ENCODE data around the gene SLC12A6. TPM values are rescaled to one million over a fixed set of nuclear protein-coding genes. Genes with fewer than 3 reads are reported as not detected.

SLC12A6 gene
- polyA plus RNA-seq, 1 donor from 2014 or later: 7.3 TPM

DNA sequence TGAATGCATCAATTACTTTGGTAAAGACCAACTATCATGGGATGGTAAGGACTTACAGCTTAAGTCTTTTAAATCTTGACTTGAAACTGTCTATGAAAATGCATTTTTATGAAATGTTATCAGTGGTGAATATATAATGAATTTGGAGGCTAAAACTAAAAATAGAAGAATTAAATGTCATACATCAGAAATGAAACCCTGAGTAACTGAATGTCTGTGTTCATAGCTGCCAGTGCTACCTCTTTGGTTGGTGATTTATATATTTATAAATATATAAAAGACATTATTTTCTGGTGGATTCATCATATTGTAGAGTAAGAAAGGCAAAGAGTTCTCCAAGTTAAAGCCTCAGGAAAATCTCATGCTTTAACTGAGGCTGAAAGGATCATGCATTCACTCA lies 12.2 kb downstream of the SLC12A6 start:
- Histone ChIP-seq H4K20me1 (ENCODE audit: insufficient read depth) (no peaks in the 10 kb centered on the region), H3K4me2 (ENCODE audit: low read length) (no peak overlapping the region), H3K79me2 (replicated peaks; ENCODE audit: insufficient read depth, low read length) (no peaks in the 10 kb centered on the region), H3K36me3 (ENCODE audit: insufficient read depth, low read length) (no peaks in the 10 kb centered on the region), H3K27ac (ENCODE audit: low read length) (no peak overlapping the region), H3K4me3 (ENCODE audit: low read length) (no peak overlapping the region), H3K9ac (ENCODE audit: low read length) (no peak overlapping the region), H2AFZ (ENCODE audit: low read depth, low read length) (no peak overlapping the region), H3K9me3 (ENCODE audit: low read length) (peaks cover 3% of the 10 kb centered on the region), H3K9me2 (ENCODE audit: insufficient read depth, low read length) (no peaks in the 10 kb centered on the region), H3K27me3 (ENCODE audit: insufficient read depth, low read depth, low read length) (no peaks in the 10 kb centered on the region), H3F3A (ENCODE audit: insufficient read depth, low read length, poor library complexity, severe bottlenecking) (no peaks in the 10 kb centered on the region)
- TF ChIP-seq POLR2AphosphoS5 (IDR thresholded peaks at IDR 0.05): no peak
- TF ChIP-seq EP300 (conservative IDR thresholded peaks at IDR 0.05; ENCODE audit: poor library complexity, severe bottlenecking): no peak
- no peak for TF ChIP-seq EZH2 (IDR thresholded peaks at IDR 0.05; ENCODE audit: borderline replicate concordance, insufficient read depth, low read length, poor library complexity, severe bottlenecking)

DNA sequence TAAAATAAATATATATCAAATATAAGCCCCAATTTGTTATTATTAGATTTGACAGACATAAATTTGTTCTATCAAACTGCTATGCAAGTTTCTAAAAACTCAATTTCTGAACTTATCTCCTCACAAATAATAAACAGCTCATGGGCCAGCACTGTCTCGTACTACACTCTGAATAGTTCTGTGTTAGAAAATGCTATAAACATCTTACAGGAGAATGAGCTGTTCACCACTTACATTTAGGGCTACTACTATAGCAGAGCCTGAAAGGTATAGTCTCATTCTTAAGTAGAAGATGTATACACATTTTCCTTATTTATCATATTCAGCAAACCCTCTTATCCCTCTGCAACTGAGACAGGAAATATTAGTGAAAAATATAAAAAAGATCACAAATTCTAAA lies 12.6 kb downstream of the SLC12A6 start:
- H3K36me3 ChIP-seq (ENCODE audit: insufficient read depth, low read length): no peaks in the 10 kb centered on the region
- TF ChIP-seq, protein P1, sequence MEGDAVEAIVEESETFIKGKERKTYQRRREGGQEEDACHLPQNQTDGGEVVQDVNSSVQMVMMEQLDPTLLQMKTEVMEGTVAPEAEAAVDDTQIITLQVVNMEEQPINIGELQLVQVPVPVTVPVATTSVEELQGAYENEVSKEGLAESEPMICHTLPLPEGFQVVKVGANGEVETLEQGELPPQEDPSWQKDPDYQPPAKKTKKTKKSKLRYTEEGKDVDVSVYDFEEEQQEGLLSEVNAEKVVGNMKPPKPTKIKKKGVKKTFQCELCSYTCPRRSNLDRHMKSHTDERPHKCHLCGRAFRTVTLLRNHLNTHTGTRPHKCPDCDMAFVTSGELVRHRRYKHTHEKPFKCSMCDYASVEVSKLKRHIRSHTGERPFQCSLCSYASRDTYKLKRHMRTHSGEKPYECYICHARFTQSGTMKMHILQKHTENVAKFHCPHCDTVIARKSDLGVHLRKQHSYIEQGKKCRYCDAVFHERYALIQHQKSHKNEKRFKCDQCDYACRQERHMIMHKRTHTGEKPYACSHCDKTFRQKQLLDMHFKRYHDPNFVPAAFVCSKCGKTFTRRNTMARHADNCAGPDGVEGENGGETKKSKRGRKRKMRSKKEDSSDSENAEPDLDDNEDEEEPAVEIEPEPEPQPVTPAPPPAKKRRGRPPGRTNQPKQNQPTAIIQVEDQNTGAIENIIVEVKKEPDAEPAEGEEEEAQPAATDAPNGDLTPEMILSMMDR (IDR thresholded peaks at IDR 0.05; ENCODE audit: poor library complexity, severe bottlenecking): no peak
- TF ChIP-seq POLR2AphosphoS5 (IDR thresholded peaks at IDR 0.05): no peak
- TF ChIP-seq RAD21 (conservative IDR thresholded peaks at IDR 0.05): no peak
- no peak for TF ChIP-seq SMC3 (conservative IDR thresholded peaks at IDR 0.05; ENCODE audit: poor library complexity)
- TF ChIP-seq, protein P2, sequence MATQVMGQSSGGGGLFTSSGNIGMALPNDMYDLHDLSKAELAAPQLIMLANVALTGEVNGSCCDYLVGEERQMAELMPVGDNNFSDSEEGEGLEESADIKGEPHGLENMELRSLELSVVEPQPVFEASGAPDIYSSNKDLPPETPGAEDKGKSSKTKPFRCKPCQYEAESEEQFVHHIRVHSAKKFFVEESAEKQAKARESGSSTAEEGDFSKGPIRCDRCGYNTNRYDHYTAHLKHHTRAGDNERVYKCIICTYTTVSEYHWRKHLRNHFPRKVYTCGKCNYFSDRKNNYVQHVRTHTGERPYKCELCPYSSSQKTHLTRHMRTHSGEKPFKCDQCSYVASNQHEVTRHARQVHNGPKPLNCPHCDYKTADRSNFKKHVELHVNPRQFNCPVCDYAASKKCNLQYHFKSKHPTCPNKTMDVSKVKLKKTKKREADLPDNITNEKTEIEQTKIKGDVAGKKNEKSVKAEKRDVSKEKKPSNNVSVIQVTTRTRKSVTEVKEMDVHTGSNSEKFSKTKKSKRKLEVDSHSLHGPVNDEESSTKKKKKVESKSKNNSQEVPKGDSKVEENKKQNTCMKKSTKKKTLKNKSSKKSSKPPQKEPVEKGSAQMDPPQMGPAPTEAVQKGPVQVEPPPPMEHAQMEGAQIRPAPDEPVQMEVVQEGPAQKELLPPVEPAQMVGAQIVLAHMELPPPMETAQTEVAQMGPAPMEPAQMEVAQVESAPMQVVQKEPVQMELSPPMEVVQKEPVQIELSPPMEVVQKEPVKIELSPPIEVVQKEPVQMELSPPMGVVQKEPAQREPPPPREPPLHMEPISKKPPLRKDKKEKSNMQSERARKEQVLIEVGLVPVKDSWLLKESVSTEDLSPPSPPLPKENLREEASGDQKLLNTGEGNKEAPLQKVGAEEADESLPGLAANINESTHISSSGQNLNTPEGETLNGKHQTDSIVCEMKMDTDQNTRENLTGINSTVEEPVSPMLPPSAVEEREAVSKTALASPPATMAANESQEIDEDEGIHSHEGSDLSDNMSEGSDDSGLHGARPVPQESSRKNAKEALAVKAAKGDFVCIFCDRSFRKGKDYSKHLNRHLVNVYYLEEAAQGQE (IDR thresholded peaks at IDR 0.05; ENCODE audit: borderline replicate concordance): no peak
- TF ChIP-seq TAF1 (IDR thresholded peaks at IDR 0.05; ENCODE audit: low read depth): no peak
- no peak for TF ChIP-seq MXI1 (conservative IDR thresholded peaks at IDR 0.05; ENCODE audit: poor library complexity, severe bottlenecking)
- TF ChIP-seq EZH2 (IDR thresholded peaks at IDR 0.05; ENCODE audit: borderline replicate concordance, insufficient read depth, low read length, poor library complexity, severe bottlenecking): no peak
- no peak for TF ChIP-seq EP300 (conservative IDR thresholded peaks at IDR 0.05; ENCODE audit: poor library complexity, severe bottlenecking)
- H3K4me2 ChIP-seq (ENCODE audit: low read length): no peak overlapping the region
- no peak overlapping the region for H3K9ac ChIP-seq (ENCODE audit: low read length)
- no peaks in the 10 kb centered on the region for H3F3A ChIP-seq (ENCODE audit: insufficient read depth, low read length, poor library complexity, severe bottlenecking)
- H3K27me3 ChIP-seq (ENCODE audit: insufficient read depth, low read depth, low read length): no peaks in the 10 kb centered on the region
- H3K79me2 ChIP-seq (replicated peaks; ENCODE audit: insufficient read depth, low read length): no peaks in the 10 kb centered on the region
- H3K4me3 ChIP-seq (ENCODE audit: low read length): no peak overlapping the region
- H3K27ac ChIP-seq (ENCODE audit: low read length): no peak overlapping the region
- peaks cover 3% of the 10 kb centered on the region for H3K9me3 ChIP-seq (ENCODE audit: low read length)
- H4K20me1 ChIP-seq (ENCODE audit: insufficient read depth): no peaks in the 10 kb centered on the region
- H2AFZ ChIP-seq (ENCODE audit: low read depth, low read length): no peak overlapping the region
- no peaks in the 10 kb centered on the region for H3K9me2 ChIP-seq (ENCODE audit: insufficient read depth, low read length)

Measured in neural cell (in vitro differentiated cells).